ENCODE results near the gene ERCC2.

Gene ERCC2

GRCh38 chr19:45349430-45349941 lies 20.9 kb downstream of the ERCC2 start:
- H3K4me3 ChIP-seq (replicated peaks; ENCODE audit: low read depth, low read length), result no peak overlapping the region
- no peak for DNase-seq (ENCODE audit: low read depth)
- TF ChIP-seq CTCF (IDR thresholded peaks at IDR 0.05; ENCODE audit: low read length, missing control alignments), result no peak

- no peak for TF ChIP-seq CTCF (IDR thresholded peaks at IDR 0.05; ENCODE audit: low read length, missing control alignments)
- no peak overlapping the region for H3K4me3 ChIP-seq (replicated peaks; ENCODE audit: low read depth, low read length)
- DNase-seq (ENCODE audit: low read depth), result no peak
These were observed 21.3 kb downstream of the ERCC2 start for GRCh38 chr19:45349126-45349415.

GRCh38 chr19:45348367-45349125 lies 21.8 kb downstream of the ERCC2 start:
- no peak overlapping the region for H3K4me3 ChIP-seq (replicated peaks; ENCODE audit: low read depth, low read length)
- no peak for DNase-seq (ENCODE audit: low read depth)
- no peak for TF ChIP-seq CTCF (IDR thresholded peaks at IDR 0.05; ENCODE audit: low read length, missing control alignments)

GRCh38 chr19:45347570-45348366 lies 22.6 kb downstream of the ERCC2 start:
- no peak overlapping the region for H3K4me3 ChIP-seq (replicated peaks; ENCODE audit: low read depth, low read length)
- no peak for TF ChIP-seq CTCF (IDR thresholded peaks at IDR 0.05; ENCODE audit: low read length, missing control alignments)
- no peak for DNase-seq (ENCODE audit: low read depth)

- no peak overlapping the region for H3K4me3 ChIP-seq (replicated peaks; ENCODE audit: low read depth, low read length)
- DNase-seq (ENCODE audit: low read depth), result no peak
- TF ChIP-seq CTCF (IDR thresholded peaks at IDR 0.05; ENCODE audit: low read length, missing control alignments), result no peak
These were observed 23.9 kb downstream of the ERCC2 start for GRCh38 chr19:45346449-45346848.

GRCh38 chr19:45345506-45345860 lies 24.9 kb downstream of the ERCC2 start:
- TF ChIP-seq CTCF (IDR thresholded peaks at IDR 0.05; ENCODE audit: low read length, missing control alignments), result no peak
- no peak for DNase-seq (ENCODE audit: low read depth)
- no peak overlapping the region for H3K4me3 ChIP-seq (replicated peaks; ENCODE audit: low read depth, low read length)

Measured in fibroblast of pulmonary artery (primary cell).